K562 (cell line): ENCODE data around the gene CCDC9.

Source experiments
- CEBPB ChIP-seq: fragments of 450-650 bp; IDR thresholded peaks from 2 replicates; pipeline ENCODE4 v1.6.1; 2016; ENCODE audit warnings: missing genetic modification characterization, missing compliant biosample characterization
- CHD1 ChIP-seq: fragments of 200-600 bp; sonication (generic); IDR thresholded peaks from one replicate; pipeline ENCODE4 v1.6.1; 2012; ENCODE audit warnings: mild to moderate bottlenecking, moderate library complexity, low read length, inconsistent platforms

GRCh38 chr19:47209319-47210179 is 46.8 kb upstream of the CCDC9 start:
- TF ChIP-seq CEBPB (no peak), CHD1 (no peak)
